Activated CD8-positive, alpha-beta memory T cell treated with anti-CD3 and anti-CD28 coated beads, Interleukin-2, amount 50 U/mL, for 1 hour (primary cell): ENCODE data around the gene SPARC.
"Not testable (repeated sequence)": the region's sequence is repeated elsewhere in the genome, so short reads cannot be mapped to it uniquely, and the experiment has no call there.

Experiments used
- DNase-seq: peaks from one replicate; pipeline ENCODE4 v3.0.0-alpha.2; 2020; ENCODE audit errors: extremely low read depth

SPARC gene

GRCh38 chr5:151700820-151701219, 14.1 kb upstream of the SPARC start:
- DNase-seq = no peak

- DNase-seq = no peak
Observed at GRCh38 chr5:151700296-151700695, 13.6 kb upstream of the SPARC start.

GRCh38 chr5:151699071-151699901, 12.6 kb upstream of the SPARC start:
- DNase-seq = no peak

GRCh38 chr5:151698081-151698480, 11.4 kb upstream of the SPARC start:
- DNase-seq = not testable (repeated sequence)

GRCh38 chr5:151697452-151697851, 10.7 kb upstream of the SPARC start:
- no peak for DNase-seq

- DNase-seq = no peak
Observed at GRCh38 chr5:151696470-151697061, 9.9 kb upstream of the SPARC start.

GRCh38 chr5:151695464-151695863, 8.7 kb upstream of the SPARC start:
- no peak for DNase-seq

GRCh38 chr5:151694035-151694485, 7.3 kb upstream of the SPARC start:
- no peak for DNase-seq

- DNase-seq = no peak
Observed at GRCh38 chr5:151692312-151692711, 5.6 kb upstream of the SPARC start.

GRCh38 chr5:151691706-151692105, 5.0 kb upstream of the SPARC start:
- no peak for DNase-seq

- not testable (repeated sequence) for DNase-seq
Observed at GRCh38 chr5:151689591-151689990, 2.9 kb upstream of the SPARC start.

GRCh38 chr5:151688436-151688835, 1.7 kb upstream of the SPARC start:
- DNase-seq = no peak

- no peak for DNase-seq
Observed at GRCh38 chr5:151685749-151686673, 704 bp downstream of the SPARC start.

GRCh38 chr5:151684690-151685361, 1.9 kb downstream of the SPARC start:
- DNase-seq = no peak

GRCh38 chr5:151683986-151684588, 2.6 kb downstream of the SPARC start:
- DNase-seq = no peak

GRCh38 chr5:151683444-151683843, 3.3 kb downstream of the SPARC start:
- no peak for DNase-seq

- DNase-seq = no peak
Observed at GRCh38 chr5:151682751-151683331, 3.9 kb downstream of the SPARC start.

GRCh38 chr5:151682240-151682639, 4.5 kb downstream of the SPARC start:
- no peak for DNase-seq

- DNase-seq = no peak
Observed at GRCh38 chr5:151680944-151681427, 5.7 kb downstream of the SPARC start.

- not testable (repeated sequence) for DNase-seq
Observed at GRCh38 chr5:151680156-151680505, 6.6 kb downstream of the SPARC start.
